GM19023 (cell line): ENCODE results near the gene CHD5.
"Not testable (repeated sequence)": the region's sequence is repeated elsewhere in the genome, so short reads cannot be mapped to it uniquely, and the experiment has no call there.

Experiments used
- ATAC-seq: cut with Tn5 transposase; IDR thresholded peaks from one replicate; pipeline ENCODE4 v1.9.1; 2021; ENCODE audit warnings: mild to moderate bottlenecking, moderate library complexity; ENCODE audit not compliant: unreplicated experiment

CHD5 gene

GRCh38 chr1:6070450-6070974 lies 109.6 kb downstream of the CHD5 start:
- no peak for ATAC-seq

- ATAC-seq: no peak
These were observed 110.5 kb downstream of the CHD5 start for GRCh38 chr1:6069573-6069972.

- no peak for ATAC-seq
These were observed 111.2 kb downstream of the CHD5 start for GRCh38 chr1:6068932-6069331.

GRCh38 chr1:6068073-6068472 lies 112.0 kb downstream of the CHD5 start:
- no peak for ATAC-seq

GRCh38 chr1:6066680-6067079 lies 113.4 kb downstream of the CHD5 start:
- ATAC-seq: no peak

GRCh38 chr1:6065093-6065858 lies 114.8 kb downstream of the CHD5 start:
- ATAC-seq: no peak

- not testable (repeated sequence) for ATAC-seq
These were observed 116.5 kb downstream of the CHD5 start for GRCh38 chr1:6063532-6064053.

GRCh38 chr1:6062670-6063069 lies 117.5 kb downstream of the CHD5 start:
- ATAC-seq: no peak

GRCh38 chr1:6059866-6060265 lies 120.3 kb downstream of the CHD5 start:
- ATAC-seq: no peak

- no peak for ATAC-seq
These were observed 122.8 kb downstream of the CHD5 start for GRCh38 chr1:6057170-6057845.

- ATAC-seq: no peak
These were observed 123.6 kb downstream of the CHD5 start for GRCh38 chr1:6056572-6056948.

- no peak for ATAC-seq
These were observed 125.5 kb downstream of the CHD5 start for GRCh38 chr1:6054596-6054995.

- no peak for ATAC-seq
These were observed 126.9 kb downstream of the CHD5 start for GRCh38 chr1:6053206-6053546.

GRCh38 chr1:6052543-6053205 lies 127.4 kb downstream of the CHD5 start:
- ATAC-seq: no peak
